Lower leg skin (tissue), 4 donors: ENCODE results near the gene ZNF547. TPM values are rescaled to one million over a fixed set of nuclear protein-coding genes. Genes with fewer than 3 reads are reported as not detected.

Experiments used
- DNase-seq, 2 donors: peaks; one replicate each; pipeline ENCODE4 v3.0.0-alpha.2; 2019; ENCODE audit warnings: low spot score in 2 of 2
- H3K4me3 ChIP-seq: fragments of 200-600 bp; sonication (generic); 2 replicates; pipeline ENCODE4 v1.5.1; 2017; ENCODE audit warnings: mild to moderate bottlenecking, low read depth; ENCODE audit not compliant: poor library complexity, severe bottlenecking
- POLR2A ChIP-seq, 2 donors: fragments of 450-650 bp; IDR thresholded peaks; one replicate each; pipeline ENCODE4 v1.6.1; 2016 to 2017; ENCODE audit warnings: antibody characterized with exemption in 2 of 2, mild to moderate bottlenecking in 1 of 2, moderate library complexity in 1 of 2
- WGBS, 2 donors: methylation state at CpG; one replicate each; pipeline ENCODE4 v1.1.5; 2018; 5-methylcytosine and 5-hydroxymethylcytosine counted together
- intact Hi-C: fragments of 100-400 bp; cut with DNase I; formaldehyde crosslinking; loops from one replicate; pipeline ENCODE4 v1.15.0; 2023; ENCODE audit warnings: low total_unique reads
- total RNA-seq, 4 donors: library from RNA; depleted of rRNA; stranded (reverse); fragments of >200 nt; gene quantifications; one replicate each; pipeline ENCODE4 v1.1.0, GENCODE V29; 2016
- TF ChIP-seq, protein P1 (sequence below), 3 donors: fragments of 450-650 bp; IDR thresholded peaks; one replicate each; pipeline ENCODE4 v1.5.1; 2016; ENCODE audit warnings: antibody characterized with exemption in 3 of 3, mild to moderate bottlenecking in 3 of 3, moderate library complexity in 2 of 3

The ZNF547 gene
- total RNA-seq, result 1 to 10 TPM in 3 of 4 donors, under 1 TPM in 1; 0.42 to 2.4 (median 1.4) TPM

- peak within 1 kb of the TSS; percentile 41 for H3K4me3 ChIP-seq
- peak in 1 of 2 donors; percentile 10 for TF ChIP-seq POLR2A (IDR thresholded peaks at IDR 0.05)
- TF ChIP-seq, protein P1, sequence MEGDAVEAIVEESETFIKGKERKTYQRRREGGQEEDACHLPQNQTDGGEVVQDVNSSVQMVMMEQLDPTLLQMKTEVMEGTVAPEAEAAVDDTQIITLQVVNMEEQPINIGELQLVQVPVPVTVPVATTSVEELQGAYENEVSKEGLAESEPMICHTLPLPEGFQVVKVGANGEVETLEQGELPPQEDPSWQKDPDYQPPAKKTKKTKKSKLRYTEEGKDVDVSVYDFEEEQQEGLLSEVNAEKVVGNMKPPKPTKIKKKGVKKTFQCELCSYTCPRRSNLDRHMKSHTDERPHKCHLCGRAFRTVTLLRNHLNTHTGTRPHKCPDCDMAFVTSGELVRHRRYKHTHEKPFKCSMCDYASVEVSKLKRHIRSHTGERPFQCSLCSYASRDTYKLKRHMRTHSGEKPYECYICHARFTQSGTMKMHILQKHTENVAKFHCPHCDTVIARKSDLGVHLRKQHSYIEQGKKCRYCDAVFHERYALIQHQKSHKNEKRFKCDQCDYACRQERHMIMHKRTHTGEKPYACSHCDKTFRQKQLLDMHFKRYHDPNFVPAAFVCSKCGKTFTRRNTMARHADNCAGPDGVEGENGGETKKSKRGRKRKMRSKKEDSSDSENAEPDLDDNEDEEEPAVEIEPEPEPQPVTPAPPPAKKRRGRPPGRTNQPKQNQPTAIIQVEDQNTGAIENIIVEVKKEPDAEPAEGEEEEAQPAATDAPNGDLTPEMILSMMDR (IDR thresholded peaks at IDR 0.05), result no peak
- DNase-seq, result peak; percentile 99 to 100
- intact Hi-C loops, result no loop called here
- 1 to 2% methylated on average over 40 to 47 of the region's 47 CpGs for WGBS, 2 donors
Observed at GRCh38 chr19:57362997-57363687, at the start of gene ZNF547, which contains the start of gene TRAPPC2B. ZNF547 (plus strand) TSS chr19:57363551; CDS start chr19:57368556, 5,005 bp downstream. TRAPPC2B (plus strand) TSS chr19:57363551; CDS start chr19:57364834, 1,283 bp downstream.

DNA sequence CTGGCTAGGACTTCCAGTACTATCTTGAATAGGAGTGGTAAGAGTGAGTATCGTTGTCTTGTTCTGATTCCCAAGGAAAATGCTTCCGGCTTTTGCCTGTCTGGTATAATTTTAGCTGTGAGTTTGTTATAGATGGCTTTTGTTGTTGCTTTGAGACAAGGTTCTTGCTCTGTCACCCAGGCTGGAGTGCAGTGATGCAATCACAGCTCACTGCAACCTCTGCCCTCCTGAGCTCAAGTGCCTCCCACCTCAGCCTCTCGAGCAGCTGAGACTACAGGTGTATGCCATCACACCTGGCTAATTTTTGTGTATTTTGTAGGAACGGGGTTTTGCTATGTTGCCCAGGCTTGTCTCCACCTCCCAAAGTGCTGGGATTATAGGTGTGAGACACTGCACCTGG, 49.2 kb upstream of the ZNF547 start:
- intact Hi-C loops, result no loop called here
- TF ChIP-seq, protein P1 (IDR thresholded peaks at IDR 0.05), result no peak
- no peak for TF ChIP-seq POLR2A (IDR thresholded peaks at IDR 0.05)
- 68 to 78% methylated on average over 4 of the region's 4 CpGs for WGBS, 2 donors
- no peak overlapping the region for H3K4me3 ChIP-seq
- DNase-seq, result no peak

DNA sequence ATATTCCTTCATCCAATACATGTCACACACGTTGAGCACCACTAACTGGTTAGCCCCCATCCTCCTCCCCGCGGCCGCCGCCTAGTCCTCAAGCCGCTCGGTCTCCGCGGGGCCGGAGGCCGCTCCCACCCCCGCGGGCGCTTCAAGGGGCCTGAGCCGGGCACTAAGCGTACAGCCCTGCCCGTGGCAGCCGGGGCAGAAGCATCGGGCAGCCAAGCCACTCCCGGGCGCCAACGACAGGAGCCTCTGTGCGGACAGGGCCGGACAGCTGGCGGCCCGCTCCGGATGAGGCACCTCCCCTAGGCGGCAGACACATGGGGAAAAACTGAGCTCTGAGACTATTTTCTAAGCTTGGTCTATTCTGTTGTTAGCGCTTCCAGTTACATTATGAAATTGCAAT, 45.8 kb upstream of the ZNF547 start:
- TF ChIP-seq, protein P1 (IDR thresholded peaks at IDR 0.05), result no peak
- TF ChIP-seq POLR2A (IDR thresholded peaks at IDR 0.05), result no peak
- intact Hi-C loops, result no loop called here
- 7 to 15% methylated on average over 28 to 29 of the region's 29 CpGs for WGBS, 2 donors
- no peak for DNase-seq
- no peak overlapping the region for H3K4me3 ChIP-seq

DNA sequence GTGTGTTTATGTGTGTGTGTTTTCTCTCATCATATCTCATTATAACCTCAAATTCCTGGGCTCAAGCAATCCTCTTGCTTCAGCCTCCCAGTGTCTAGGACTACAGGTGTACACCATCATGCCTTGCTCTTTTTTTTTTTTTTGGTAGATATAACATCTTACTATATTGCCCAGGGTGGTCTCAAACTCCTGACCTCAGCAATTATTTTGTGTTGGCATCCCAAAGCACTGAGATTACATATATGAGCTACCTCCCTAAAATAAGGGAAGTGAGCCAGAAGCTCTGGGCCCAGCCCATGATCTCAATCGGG, 43.5 kb upstream of the ZNF547 start:
- no peak for DNase-seq
- WGBS, 2 donors, result 0% methylated on average over 1 of the region's 1 CpG
- H3K4me3 ChIP-seq, result peak overlapping the region; percentile 90
- intact Hi-C loops, result no loop called here
- TF ChIP-seq POLR2A (IDR thresholded peaks at IDR 0.05), result no peak
- TF ChIP-seq, protein P1 (IDR thresholded peaks at IDR 0.05), result no peak

DNA sequence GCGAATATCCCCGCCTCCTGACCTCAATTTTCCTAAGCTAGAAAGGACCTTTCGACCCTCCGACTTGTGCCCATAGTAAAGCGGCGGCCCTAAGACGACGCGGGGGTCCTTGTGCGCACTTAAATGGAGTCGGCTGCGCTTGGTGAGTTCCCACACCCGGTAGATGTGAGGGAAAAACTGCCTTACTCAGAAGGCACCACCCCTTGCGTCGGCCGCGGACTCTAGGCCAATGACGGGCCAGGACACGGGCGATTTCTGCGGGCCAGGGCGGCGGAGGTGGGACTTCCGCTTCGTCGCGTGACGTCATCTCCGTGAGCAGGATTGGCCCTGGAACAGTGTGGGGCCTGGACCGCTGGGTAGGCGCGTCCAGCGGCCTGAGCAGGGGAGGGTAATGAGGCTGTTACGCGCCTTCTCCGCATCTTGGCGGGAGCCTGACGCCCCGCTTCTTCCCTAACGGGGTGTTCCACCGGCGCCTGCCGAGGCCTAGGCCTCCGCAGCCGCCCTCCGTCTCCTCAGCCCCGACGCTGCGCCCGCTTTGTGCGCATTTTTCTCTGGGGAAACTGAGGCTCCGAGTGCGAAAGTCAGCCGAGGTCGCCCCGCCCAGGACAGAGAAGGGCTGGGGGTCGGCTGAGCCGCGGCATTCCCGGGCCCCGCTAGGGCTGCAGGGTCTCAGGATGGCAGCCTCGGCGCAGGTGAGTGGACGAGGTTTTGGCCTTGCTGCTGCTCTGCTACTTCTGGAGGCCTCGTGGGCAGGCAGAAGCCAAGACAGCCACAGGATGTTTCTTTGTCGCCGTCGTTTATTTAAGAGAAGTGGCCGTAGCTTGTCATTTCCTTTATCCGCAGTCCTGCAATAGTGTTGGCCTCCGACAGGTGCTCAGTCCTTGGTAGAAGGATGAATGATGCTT, 42.9 kb upstream of the ZNF547 start, which contains the start of gene ZNF543:
TSS of gene ZNF543 (plus strand) at position 293 of the 905 bp plus-strand sequence. CDS start at position 675, 382 bp downstream.
- intact Hi-C loops, result no loop called here
- DNase-seq, result peak; percentile 94 to 99
- WGBS, 2 donors, result 0 to 1% methylated on average over 20 to 40 of the region's 71 CpGs
- H3K4me3 ChIP-seq, result peak within 1 kb of the TSS; percentile 90
- TF ChIP-seq, protein P1 (IDR thresholded peaks at IDR 0.05), result no peak
